HG02763 (cell line): ENCODE measurements around the gene C5AR2.
"Not testable (repeated sequence)": the region's sequence is repeated elsewhere in the genome, so short reads cannot be mapped to it uniquely, and the experiment has no call there.

ENCODE experiments used
- ATAC-seq: cut with Tn5 transposase; IDR thresholded peaks from one replicate; pipeline ENCODE4 v1.9.1; 2021; ENCODE audit warnings: mild to moderate bottlenecking, moderate library complexity; ENCODE audit not compliant: unreplicated experiment

The C5AR2 gene

GRCh38 chr19:47383890-47384289 lies 51.9 kb downstream of the C5AR2 start:
- ATAC-seq, result not testable (repeated sequence)

- not testable (repeated sequence) for ATAC-seq
Observed at GRCh38 chr19:47384533-47384932, 52.6 kb downstream of the C5AR2 start.

- ATAC-seq, result not testable (repeated sequence)
Observed at GRCh38 chr19:47386582-47386981, 54.6 kb downstream of the C5AR2 start.

- not testable (repeated sequence) for ATAC-seq
Observed at GRCh38 chr19:47387623-47388022, 55.6 kb downstream of the C5AR2 start.

GRCh38 chr19:47388721-47389120 lies 56.7 kb downstream of the C5AR2 start:
- not testable (repeated sequence) for ATAC-seq

- no peak for ATAC-seq
Observed at GRCh38 chr19:47389150-47389556, 57.2 kb downstream of the C5AR2 start.

- no peak for ATAC-seq
Observed at GRCh38 chr19:47390533-47391488, 58.8 kb downstream of the C5AR2 start.

GRCh38 chr19:47391510-47392223 lies 59.7 kb downstream of the C5AR2 start:
- no peak for ATAC-seq
